ENCODE measurements around the gene TOMT. TPM values are rescaled to one million over a fixed set of nuclear protein-coding genes. Genes with fewer than 3 reads are reported as not detected.

TOMT gene
- total RNA-seq, 4 donors from 2014 or later: not detected

GRCh38 chr11:72122607-72123006 is 16.9 kb downstream of the TOMT start:
- Histone ChIP-seq H3K36me3 (no peaks in the 10 kb centered on the region), H3K4me3 (no peak overlapping the region), H3K27ac (no peak overlapping the region), H3K27me3 (peaks cover 26% of the 10 kb centered on the region), H3K4me1 (no peaks in the 10 kb centered on the region), H3K9me3 (no peaks in the 10 kb centered on the region)
- TF ChIP-seq EP300 (IDR thresholded peaks at IDR 0.05) (no peak), POLR2AphosphoS5 (IDR thresholded peaks at IDR 0.05) (no peak), POLR2A (IDR thresholded peaks at IDR 0.05) (no peak), CTCF (IDR thresholded peaks at IDR 0.05) (no peak)
- WGBS, 2 donors (ENCODE audit: low coverage in 1 of 2): 88% methylated on average over 1 of the region's 1 CpG; no CpG with 5 or more reads in 1 of the 2 donors
- ATAC-seq: no peak

GRCh38 chr11:72123117-72123653 is 17.5 kb downstream of the TOMT start:
- no peaks in the 10 kb centered on the region for H3K4me1 ChIP-seq
- H3K4me3 ChIP-seq: no peak overlapping the region
- no peak for ATAC-seq
- no peak overlapping the region for H3K27ac ChIP-seq
- H3K27me3 ChIP-seq: peaks cover 21% of the 10 kb centered on the region
- TF ChIP-seq POLR2A (IDR thresholded peaks at IDR 0.05): no peak
- no peak for TF ChIP-seq EP300 (IDR thresholded peaks at IDR 0.05)
- no peak for TF ChIP-seq POLR2AphosphoS5 (IDR thresholded peaks at IDR 0.05)
- TF ChIP-seq CTCF (IDR thresholded peaks at IDR 0.05): no peak
- H3K9me3 ChIP-seq: no peaks in the 10 kb centered on the region
- no peaks in the 10 kb centered on the region for H3K36me3 ChIP-seq
- 67 to 70% methylated on average over 1 to 2 of the region's 3 CpGs for WGBS, 2 donors (ENCODE audit: low coverage in 1 of 2)

GRCh38 chr11:72124046-72124445 is 18.3 kb downstream of the TOMT start:
- ATAC-seq: no peak
- WGBS, 2 donors (ENCODE audit: low coverage in 1 of 2): 71% methylated on average over 1 of the region's 6 CpGs; no CpG with 5 or more reads in 1 of the 2 donors
- no peak overlapping the region for H3K27ac ChIP-seq
- no peaks in the 10 kb centered on the region for H3K4me1 ChIP-seq
- no peaks in the 10 kb centered on the region for H3K36me3 ChIP-seq
- H3K4me3 ChIP-seq: no peak overlapping the region
- H3K9me3 ChIP-seq: no peaks in the 10 kb centered on the region
- H3K27me3 ChIP-seq: peaks cover 18% of the 10 kb centered on the region
- no peak for TF ChIP-seq POLR2A (IDR thresholded peaks at IDR 0.05)
- no peak for TF ChIP-seq CTCF (IDR thresholded peaks at IDR 0.05)
- TF ChIP-seq POLR2AphosphoS5 (IDR thresholded peaks at IDR 0.05): no peak
- no peak for TF ChIP-seq EP300 (IDR thresholded peaks at IDR 0.05)

GRCh38 chr11:72125956-72126355 is 20.2 kb downstream of the TOMT start:
- H3K27me3 ChIP-seq: peaks cover 3% of the 10 kb centered on the region
- no peak for ATAC-seq
- H3K36me3 ChIP-seq: no peaks in the 10 kb centered on the region
- H3K9me3 ChIP-seq: no peaks in the 10 kb centered on the region
- WGBS, 2 donors (ENCODE audit: low coverage in 1 of 2): 56 to 88% methylated on average over 1 of the region's 1 CpG
- TF ChIP-seq POLR2A (IDR thresholded peaks at IDR 0.05) (no peak), CTCF (IDR thresholded peaks at IDR 0.05) (no peak), POLR2AphosphoS5 (IDR thresholded peaks at IDR 0.05) (no peak), EP300 (IDR thresholded peaks at IDR 0.05) (no peak)
- no peaks in the 10 kb centered on the region for H3K4me1 ChIP-seq
- no peak overlapping the region for H3K27ac ChIP-seq
- no peak overlapping the region for H3K4me3 ChIP-seq

GRCh38 chr11:72127923-72128322 is 22.2 kb downstream of the TOMT start:
- Histone ChIP-seq H3K27me3 (no peaks in the 10 kb centered on the region), H3K9me3 (no peaks in the 10 kb centered on the region), H3K4me3 (no peak overlapping the region), H3K27ac (no peak overlapping the region), H3K36me3 (no peaks in the 10 kb centered on the region), H3K4me1 (no peaks in the 10 kb centered on the region)
- whole genome bisulfite sequencing, 2 donors (ENCODE audit: low coverage in 1 of 2): 59 to 69% methylated on average over 2 of the region's 2 CpGs
- no peak for ATAC-seq
- TF ChIP-seq EP300 (IDR thresholded peaks at IDR 0.05) (no peak), CTCF (IDR thresholded peaks at IDR 0.05) (no peak), POLR2A (IDR thresholded peaks at IDR 0.05) (no peak), POLR2AphosphoS5 (IDR thresholded peaks at IDR 0.05) (no peak)
